ENCODE data around the gene NIPAL3. TPM values are rescaled to one million over a fixed set of nuclear protein-coding genes. Genes with fewer than 3 reads are reported as not detected.

Gene NIPAL3
- total and polyA plus RNA-seq, 2 donors (not counting 3 experiments of a cell fraction or from before 2014, with no cell fraction given): 15.5 to 16.0 TPM

- POLR2A ChIA-PET: no interaction called here
- DNase-seq (ENCODE audit: low read depth, low spot score) (no peak), FAIRE-seq (no peak)
- H3K9ac ChIP-seq (replicated peaks; ENCODE audit: extremely low read depth, insufficient read depth, low read length): no peak overlapping the region
- no peaks in the 10 kb centered on the region for H3K9me3 ChIP-seq (replicated peaks; ENCODE audit: control insufficient read depth, insufficient read depth, low read length)
- no peaks in the 10 kb centered on the region for H4K20me1 ChIP-seq (replicated peaks; ENCODE audit: control insufficient read depth, extremely low read depth, insufficient read depth, low read length)
- H3K9me1 ChIP-seq (replicated peaks; ENCODE audit: control insufficient read depth, extremely low read depth, insufficient read depth, low read length): no peaks in the 10 kb centered on the region
- TF ChIP-seq EZH2 (IDR thresholded peaks at IDR 0.05; ENCODE audit: borderline replicate concordance, low read depth, low read length, severe bottlenecking) (no peak), MYC (IDR thresholded peaks at IDR 0.05; ENCODE audit: low read depth, low read length) (no peak), POLR2A (IDR thresholded peaks at IDR 0.05; ENCODE audit: low read depth, low read length) (no peak), FOS (IDR thresholded peaks at IDR 0.05; ENCODE audit: borderline replicate concordance, insufficient read depth, low read length) (no peak), JUN (IDR thresholded peaks at IDR 0.05; ENCODE audit: borderline replicate concordance, insufficient read depth, insufficient read length, low read depth) (no peak), MAX (IDR thresholded peaks at IDR 0.05; ENCODE audit: insufficient read depth, insufficient read length) (no peak), GATA2 (IDR thresholded peaks at IDR 0.05; ENCODE audit: insufficient read depth, insufficient read length, low read depth, low read length) (no peak)
- TF ChIP-seq, protein P1, sequence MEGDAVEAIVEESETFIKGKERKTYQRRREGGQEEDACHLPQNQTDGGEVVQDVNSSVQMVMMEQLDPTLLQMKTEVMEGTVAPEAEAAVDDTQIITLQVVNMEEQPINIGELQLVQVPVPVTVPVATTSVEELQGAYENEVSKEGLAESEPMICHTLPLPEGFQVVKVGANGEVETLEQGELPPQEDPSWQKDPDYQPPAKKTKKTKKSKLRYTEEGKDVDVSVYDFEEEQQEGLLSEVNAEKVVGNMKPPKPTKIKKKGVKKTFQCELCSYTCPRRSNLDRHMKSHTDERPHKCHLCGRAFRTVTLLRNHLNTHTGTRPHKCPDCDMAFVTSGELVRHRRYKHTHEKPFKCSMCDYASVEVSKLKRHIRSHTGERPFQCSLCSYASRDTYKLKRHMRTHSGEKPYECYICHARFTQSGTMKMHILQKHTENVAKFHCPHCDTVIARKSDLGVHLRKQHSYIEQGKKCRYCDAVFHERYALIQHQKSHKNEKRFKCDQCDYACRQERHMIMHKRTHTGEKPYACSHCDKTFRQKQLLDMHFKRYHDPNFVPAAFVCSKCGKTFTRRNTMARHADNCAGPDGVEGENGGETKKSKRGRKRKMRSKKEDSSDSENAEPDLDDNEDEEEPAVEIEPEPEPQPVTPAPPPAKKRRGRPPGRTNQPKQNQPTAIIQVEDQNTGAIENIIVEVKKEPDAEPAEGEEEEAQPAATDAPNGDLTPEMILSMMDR (IDR thresholded peaks at IDR 0.05; ENCODE audit: extremely low read depth in 1 of 2, insufficient read depth in 1 of 2, low read depth in 1 of 2, low read length in 2 of 2): no peak
- intact Hi-C loops (cut with micrococcal nuclease) (no loop called here), dilution Hi-C loops (cut with MboI; ENCODE audit: extremely low pct_ligation_motif_present, low sequenced_read_pairs) (no loop called here)
- H2AFZ ChIP-seq (ENCODE audit: low read depth, low read length): no peak overlapping the region
- no peaks in the 10 kb centered on the region for H3K36me3 ChIP-seq (ENCODE audit: control insufficient read depth in 2 of 2, extremely low read depth in 1 of 2, insufficient read depth in 2 of 2, low read length in 2 of 2)
- CTCF ChIA-PET: no interaction called here
- no peaks in the 10 kb centered on the region for H3K4me1 ChIP-seq (ENCODE audit: control insufficient read depth, extremely low read depth, insufficient read depth, low read length)
- H3K4me2 ChIP-seq (ENCODE audit: insufficient read depth, low read length): no peak overlapping the region
- no TSS peak for BruUV-seq (replicated peaks)
- H3K79me2 ChIP-seq (ENCODE audit: control insufficient read depth, insufficient read depth, low read length): no peaks in the 10 kb centered on the region
- H3K27ac ChIP-seq (ENCODE audit: insufficient read depth, low read depth, low read length): no peak overlapping the region
- no peaks in the 10 kb centered on the region for H3K27me3 ChIP-seq (ENCODE audit: control insufficient read depth in 2 of 2, insufficient read depth in 2 of 2, low read length in 2 of 2)
- no peak overlapping the region for H3K4me3 ChIP-seq (replicated peaks in 1 of 3; ENCODE audit: insufficient read depth in 1 of 3, low read depth in 1 of 3, low read length in 3 of 3)
Measured at GRCh38 chr1:24470592-24470991, 55.0 kb downstream of the NIPAL3 start.
